Gastroesophageal sphincter (tissue), 4 donors: ENCODE data around the gene PAQR7. TPM values are rescaled to one million over a fixed set of nuclear protein-coding genes. Genes with fewer than 3 reads are reported as not detected.

Source experiments
- ATAC-seq: fragments of 150-250 bp; one replicate; pipeline ENCODE4 v1.9.1; 2016; ENCODE audit warnings: mild to moderate bottlenecking, moderate library complexity
- H3K27ac ChIP-seq, 4 donors: fragments of 200-600 bp; sonication (generic) in 3 of 4; 1 replicate in 3 of 4; 2 replicates in 1 of 4; pipeline ENCODE4 v1.5.1; 2016 to 2019
- H3K27me3 ChIP-seq: fragments of 200-600 bp; sonication (generic); one replicate; pipeline ENCODE4 v1.5.1; 2019
- H3K36me3 ChIP-seq, 2 donors: fragments of 200-600 bp; sonication (generic); one replicate each; pipeline ENCODE4 v1.5.1; 2019; ENCODE audit warnings: control low read depth in 1 of 2
- H3K4me1 ChIP-seq, 3 donors: fragments of 200-600 bp; sonication (generic); 1 replicate in 2 of 3; 2 replicates in 1 of 3; pipeline ENCODE4 v1.5.1; 2016 to 2019; ENCODE audit warnings: control low read depth in 2 of 3
- H3K4me3 ChIP-seq, 2 donors: fragments of 200-600 bp; sonication (generic); one replicate each; pipeline ENCODE4 v1.5.1; 2019; ENCODE audit warnings: mild to moderate bottlenecking in 1 of 2, moderate library complexity in 1 of 2
- H3K9me3 ChIP-seq, 3 donors: fragments of 200-600 bp; sonication (generic); one replicate each; pipeline ENCODE4 v1.5.1; 2017 to 2019; ENCODE audit warnings: control low read depth in 2 of 3
- EP300 ChIP-seq: sonication (generic); formaldehyde crosslinking; IDR thresholded peaks from one replicate; pipeline ENCODE4 v1.6.1; 2017; ENCODE audit warnings: antibody characterized with exemption, mild to moderate bottlenecking
- POLR2A ChIP-seq, 2 donors: fragments of 450-650 bp; IDR thresholded peaks; one replicate each; pipeline ENCODE4 v1.6.1; 2017; ENCODE audit warnings: antibody characterized with exemption in 2 of 2, mild to moderate bottlenecking in 2 of 2, moderate library complexity in 1 of 2
- POLR2AphosphoS5 ChIP-seq: sonication (generic); formaldehyde crosslinking; IDR thresholded peaks from one replicate; pipeline ENCODE4 v1.6.1; 2017; ENCODE audit warnings: antibody characterized with exemption
- WGBS, 2 donors: methylation state at CpG; one replicate each; pipeline ENCODE4 v1.1.5; 2018; ENCODE audit warnings: low coverage in 1 of 2; 5-methylcytosine and 5-hydroxymethylcytosine counted together
- total RNA-seq, 4 donors: library from RNA; depleted of rRNA; stranded (reverse); fragments of >200 nt; gene quantifications; one replicate each; pipeline ENCODE4 v1.1.0, GENCODE V29; 2016
- TF ChIP-seq, protein P1 (sequence below), 4 experiments: fragments of 200-600 bp in 2 of 4; fragments of 450-650 bp in 2 of 4; sonication (generic) in 1 of 4; IDR thresholded peaks; one replicate each; pipeline ENCODE4 v1.5.1; 2017 to 2019; ENCODE audit warnings: antibody characterized with exemption in 4 of 4, mild to moderate bottlenecking in 2 of 4, moderate library complexity in 2 of 4

Gene PAQR7
- total RNA-seq, 4 donors from 2014 or later, result 6.5 to 13.7 (median 7.8) TPM

DNA sequence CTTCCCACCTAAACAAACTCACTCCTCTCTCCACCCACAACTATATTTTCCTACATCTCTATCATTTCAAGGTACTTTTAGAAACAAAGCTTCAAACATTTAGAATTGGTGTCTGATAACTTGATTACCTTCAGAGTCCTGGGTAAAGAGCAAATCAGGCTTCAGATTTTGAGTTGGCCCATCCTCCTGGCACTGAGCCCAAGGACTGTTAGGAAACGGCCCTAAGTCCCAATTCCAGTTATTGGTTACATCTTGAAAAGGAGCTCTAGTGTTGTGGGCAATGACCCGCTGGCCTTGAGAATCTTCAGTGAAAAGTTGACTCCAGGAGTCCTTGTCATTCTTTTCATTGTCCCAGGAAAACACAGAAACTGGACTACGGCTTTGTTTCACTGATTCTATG, 40.6 kb downstream of the PAQR7 start:
- H3K27me3 ChIP-seq, result no peaks in the 10 kb centered on the region
- TF ChIP-seq POLR2A (IDR thresholded peaks at IDR 0.05) (no peak), EP300 (no peak), POLR2AphosphoS5 (no peak)
- TF ChIP-seq, protein P1, sequence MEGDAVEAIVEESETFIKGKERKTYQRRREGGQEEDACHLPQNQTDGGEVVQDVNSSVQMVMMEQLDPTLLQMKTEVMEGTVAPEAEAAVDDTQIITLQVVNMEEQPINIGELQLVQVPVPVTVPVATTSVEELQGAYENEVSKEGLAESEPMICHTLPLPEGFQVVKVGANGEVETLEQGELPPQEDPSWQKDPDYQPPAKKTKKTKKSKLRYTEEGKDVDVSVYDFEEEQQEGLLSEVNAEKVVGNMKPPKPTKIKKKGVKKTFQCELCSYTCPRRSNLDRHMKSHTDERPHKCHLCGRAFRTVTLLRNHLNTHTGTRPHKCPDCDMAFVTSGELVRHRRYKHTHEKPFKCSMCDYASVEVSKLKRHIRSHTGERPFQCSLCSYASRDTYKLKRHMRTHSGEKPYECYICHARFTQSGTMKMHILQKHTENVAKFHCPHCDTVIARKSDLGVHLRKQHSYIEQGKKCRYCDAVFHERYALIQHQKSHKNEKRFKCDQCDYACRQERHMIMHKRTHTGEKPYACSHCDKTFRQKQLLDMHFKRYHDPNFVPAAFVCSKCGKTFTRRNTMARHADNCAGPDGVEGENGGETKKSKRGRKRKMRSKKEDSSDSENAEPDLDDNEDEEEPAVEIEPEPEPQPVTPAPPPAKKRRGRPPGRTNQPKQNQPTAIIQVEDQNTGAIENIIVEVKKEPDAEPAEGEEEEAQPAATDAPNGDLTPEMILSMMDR (IDR thresholded peaks at IDR 0.05), result no peak
- peaks cover 11 to 58% of the 10 kb centered on the region in 2 donors for H3K36me3 ChIP-seq
- WGBS, 2 donors, result 17 to 64% methylated on average over 1 to 3 of the region's 3 CpGs
- no peak for ATAC-seq
- H3K4me3 ChIP-seq, result no peak overlapping the region
- no peaks in the 10 kb centered on the region for H3K9me3 ChIP-seq
- peaks cover 0 to 7% (median 0%) of the 10 kb centered on the region in 3 donors for H3K4me1 ChIP-seq
- peak overlapping the region in 1 of 4 donors; percentile 4 for H3K27ac ChIP-seq

DNA sequence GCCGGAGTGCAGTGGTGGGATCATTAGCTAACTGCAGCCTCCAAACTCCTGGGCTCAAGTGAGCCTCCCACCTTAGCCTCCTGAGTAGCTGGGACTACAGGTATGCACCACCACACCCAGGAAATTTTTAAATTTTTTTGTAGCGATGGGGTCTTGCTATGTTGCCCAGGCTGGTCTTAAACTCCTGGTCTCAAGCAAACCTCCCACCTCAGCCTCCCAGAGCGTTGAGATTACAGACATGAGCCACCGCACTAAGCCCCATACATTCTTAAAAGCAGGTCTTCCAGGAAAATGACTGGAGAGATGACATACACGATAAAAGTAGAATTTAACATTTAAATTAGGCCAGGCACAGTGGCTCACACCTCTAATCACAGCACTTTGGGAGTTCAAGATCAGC, 42.4 kb downstream of the PAQR7 start:
- Histone ChIP-seq H3K27ac (no peak overlapping the region), H3K9me3 (no peaks in the 10 kb centered on the region), H3K27me3 (no peaks in the 10 kb centered on the region), H3K4me3 (no peak overlapping the region), H3K4me1 (peaks cover 0 to 7% (median 0%) of the 10 kb centered on the region in 3 donors), H3K36me3 (peaks cover 13 to 75% of the 10 kb centered on the region in 2 donors)
- ATAC-seq, result no peak
- TF ChIP-seq POLR2A (IDR thresholded peaks at IDR 0.05), result no peak
- TF ChIP-seq, protein P1 (IDR thresholded peaks at IDR 0.05), result no peak
- no peak for TF ChIP-seq POLR2AphosphoS5
- no peak for TF ChIP-seq EP300
- WGBS, 2 donors, result 93 to 100% methylated on average over 1 to 3 of the region's 5 CpGs

- no peak overlapping the region for H3K27ac ChIP-seq
- ATAC-seq, result no peak
- no peak overlapping the region for H3K4me3 ChIP-seq
- TF ChIP-seq, protein P1 (IDR thresholded peaks at IDR 0.05), result no peak
- TF ChIP-seq EP300, result no peak
- TF ChIP-seq POLR2AphosphoS5, result no peak
- TF ChIP-seq POLR2A (IDR thresholded peaks at IDR 0.05), result no peak
- H3K9me3 ChIP-seq, result no peaks in the 10 kb centered on the region
- H3K36me3 ChIP-seq, result peaks cover 13 to 82% of the 10 kb centered on the region in 2 donors
- 53 to 81% methylated on average over 4 to 5 of the region's 6 CpGs for WGBS, 2 donors
- no peaks in the 10 kb centered on the region for H3K27me3 ChIP-seq
- H3K4me1 ChIP-seq, result peaks cover 0 to 7% (median 0%) of the 10 kb centered on the region in 3 donors
These were observed 43.0 kb downstream of the PAQR7 start for GRCh38 chr1:25832336-25833037.

DNA sequence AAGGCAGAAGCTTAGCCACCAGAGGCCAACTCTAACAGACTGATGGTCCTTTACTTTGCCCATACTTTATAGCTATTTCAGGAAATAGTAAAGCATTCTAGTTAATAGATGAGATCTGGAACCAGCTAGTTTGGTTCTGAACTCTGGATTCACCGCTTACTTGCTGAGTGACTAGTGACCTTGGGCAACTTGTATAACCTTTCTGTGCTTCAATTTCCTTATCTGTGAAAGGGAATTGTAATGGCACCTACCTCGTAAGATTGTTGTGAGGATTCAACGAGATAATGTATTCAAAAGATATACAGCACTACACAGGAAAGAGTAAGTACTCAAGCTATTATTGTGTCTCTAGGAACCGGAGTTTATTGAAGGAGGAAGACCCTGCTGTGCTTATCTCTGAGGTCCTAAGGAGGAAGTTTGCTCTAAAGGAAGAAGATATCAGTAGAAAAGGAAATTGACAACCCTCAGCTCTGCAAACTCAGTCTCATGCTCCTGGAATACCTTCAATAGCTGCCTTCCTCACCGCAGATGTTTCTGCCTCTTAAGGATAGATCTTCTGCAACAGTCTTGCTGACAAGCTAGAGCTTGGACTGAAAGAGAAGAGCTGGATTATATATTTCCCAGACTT, 43.8 kb downstream of the PAQR7 start:
- H3K36me3 ChIP-seq, result peaks cover 13 to 90% of the 10 kb centered on the region in 2 donors
- no peak overlapping the region for H3K27ac ChIP-seq
- H3K27me3 ChIP-seq, result no peaks in the 10 kb centered on the region
- ATAC-seq, result no peak
- no peaks in the 10 kb centered on the region for H3K9me3 ChIP-seq
- 57 to 79% methylated on average over 3 to 5 of the region's 5 CpGs for WGBS, 2 donors
- no peak for TF ChIP-seq POLR2AphosphoS5
- no peak for TF ChIP-seq POLR2A (IDR thresholded peaks at IDR 0.05)
- no peak for TF ChIP-seq EP300
- TF ChIP-seq, protein P1 (IDR thresholded peaks at IDR 0.05), result no peak
- no peak overlapping the region for H3K4me3 ChIP-seq
- peaks cover 0 to 7% (median 0%) of the 10 kb centered on the region in 3 donors for H3K4me1 ChIP-seq

DNA sequence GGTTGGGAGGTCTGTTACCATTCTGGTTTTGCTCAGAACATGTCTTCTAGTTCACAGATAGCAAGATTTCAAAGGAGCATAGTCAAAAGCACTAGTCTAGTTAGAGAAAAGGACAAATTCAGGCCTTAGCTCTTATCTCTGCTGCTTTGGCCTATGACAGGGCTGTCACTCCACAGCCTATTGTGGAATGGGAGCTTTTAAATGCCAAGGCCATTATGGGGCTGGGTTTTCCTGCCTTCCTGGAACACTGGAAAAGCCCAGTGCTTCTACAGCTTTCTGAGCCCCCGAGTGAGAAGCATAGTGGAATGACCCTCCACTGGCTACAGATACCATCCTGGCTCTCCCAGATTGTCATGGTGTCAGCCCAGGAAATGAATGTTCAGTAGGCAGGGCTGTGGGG, 46.5 kb downstream of the PAQR7 start:
- no peak for ATAC-seq
- no peaks in the 10 kb centered on the region for H3K27me3 ChIP-seq
- H3K27ac ChIP-seq, result no peak overlapping the region
- TF ChIP-seq, protein P1 (IDR thresholded peaks at IDR 0.05), result no peak
- TF ChIP-seq POLR2AphosphoS5 (no peak), EP300 (no peak), POLR2A (IDR thresholded peaks at IDR 0.05) (no peak)
- H3K9me3 ChIP-seq, result no peaks in the 10 kb centered on the region
- 50 to 57% methylated on average over 1 of the region's 1 CpG for WGBS, 2 donors
- no peak overlapping the region for H3K4me3 ChIP-seq
- peaks cover 13 to 88% of the 10 kb centered on the region in 2 donors for H3K36me3 ChIP-seq
- H3K4me1 ChIP-seq, result peaks cover 0 to 26% (median 0%) of the 10 kb centered on the region in 3 donors
